GM12878 (cell line): ENCODE data around the gene TMEM47. TPM values are rescaled to one million over a fixed set of nuclear protein-coding genes. Genes with fewer than 3 reads are reported as not detected.

Experiments
- ATAC-seq: fragments of 200-7000 bp; cut with Tn5 transposase; 3 replicates; pipeline ENCODE4 v1.9.1; 2020; ENCODE audit warnings: mild to moderate bottlenecking, moderate library complexity
- BruUV-seq: library from RNA; stranded (reverse); fragments of 400-500 nt; replicated peaks from 2 replicates; lab custom pipeline; 2021; lab: Mats Ljungman, UMichigan
- CTCF ChIA-PET: fragments of 300-600 bp; sonication (Branson Sonifier 250); formaldehyde crosslinking; extraction: SDS; loops from one replicate; lab custom pipeline; 2021; ENCODE audit warnings: inconsistent platforms; lab: Yijun Ruan, JAX
- POLR2A ChIA-PET: fragments of 350-600 bp; formaldehyde crosslinking; extraction: SDS; loops from one replicate; lab custom pipeline; 2021; ENCODE audit warnings: inconsistent platforms; lab: Charles Lee
- RAD21 ChIA-PET: fragments of 300-600 bp; sonication (Branson Sonifier 250); formaldehyde crosslinking; loops from one replicate; lab custom pipeline; 2023; ENCODE audit warnings: antibody characterized with exemption; ENCODE audit not compliant: unreplicated experiment; lab: Charles Lee
- SMC1A ChIA-PET: fragments of 300-600 bp; sonication (Branson Sonifier 250); formaldehyde crosslinking; loops from one replicate; lab custom pipeline; 2023; ENCODE audit not compliant: unreplicated experiment, uncharacterized antibody; lab: Charles Lee
- DNase-seq: peaks from one replicate; pipeline ENCODE4 v3.0.0-alpha.2; 2011; ENCODE audit warnings: low read depth, low spot score
- FAIRE-seq: peaks from 3 replicates; lab custom pipeline; 2011; peaks lifted over from hg19 to GRCh38; lab: Jason Lieb, UNC
- H2AFZ ChIP-seq: 2 replicates; pipeline ENCODE4 v1.6.0; 2011; ENCODE audit warnings: low read depth, low read length, control low read depth; ENCODE audit not compliant: control insufficient read depth
- H3K27ac ChIP-seq: 2 replicates; pipeline ENCODE4 v1.5.1; 2011; ENCODE audit warnings: control low read depth; ENCODE audit not compliant: control insufficient read depth, insufficient read depth
- H3K27me3 ChIP-seq, 2 experiments: replicated peaks in 1 of 2; 2 replicates each; pipeline versions ENCODE4 v1.6.0 to v1.6.1; 2011; ENCODE audit warnings: low read length in 1 of 2; ENCODE audit not compliant: control insufficient read depth in 2 of 2, insufficient read depth in 2 of 2
- H3K36me3 ChIP-seq, 2 experiments: 2 replicates each; pipeline ENCODE4 v1.5.1; 2011; ENCODE audit warnings: low read length in 1 of 2; ENCODE audit not compliant: control insufficient read depth in 2 of 2, insufficient read depth in 2 of 2
- H3K4me1 ChIP-seq: 2 replicates; pipeline ENCODE4 v1.6.1; 2011; ENCODE audit warnings: mild to moderate bottlenecking, low read length, moderate library complexity, mixed read lengths; ENCODE audit not compliant: control insufficient read depth, insufficient read depth
- H3K4me2 ChIP-seq: 2 replicates; pipeline ENCODE4 v1.6.0; 2011; ENCODE audit warnings: control low read depth; ENCODE audit not compliant: control insufficient read depth, insufficient read depth
- H3K4me3 ChIP-seq: fragments of 200-600 bp; sonication (generic); 2 replicates; pipeline ENCODE4 v1.5.1; 2016
- H3K79me2 ChIP-seq: 2 replicates; pipeline ENCODE4 v1.6.0; 2011; ENCODE audit warnings: low read length; ENCODE audit not compliant: control insufficient read depth, insufficient read depth
- H3K9ac ChIP-seq: 2 replicates; pipeline ENCODE4 v1.8.0; 2011; ENCODE audit warnings: low read length, control low read depth, mixed read lengths; ENCODE audit not compliant: control insufficient read depth, insufficient read depth
- H3K9me3 ChIP-seq: replicated peaks from 3 replicates; pipeline ENCODE4 v1.5.1; 2011; ENCODE audit warnings: mild to moderate bottlenecking, low read length; ENCODE audit not compliant: control insufficient read depth, insufficient read depth
- H4K20me1 ChIP-seq: 2 replicates; pipeline ENCODE4 v1.6.0; 2011; ENCODE audit not compliant: control insufficient read depth, insufficient read depth
- IKZF2 ChIP-seq, 2 experiments: fragments of 450-650 bp; IDR thresholded peaks; 2 replicates each; pipeline ENCODE4 v1.6.1; 2017; ENCODE audit warnings: mild to moderate bottlenecking in 2 of 2, moderate library complexity in 2 of 2
- MEF2A ChIP-seq: IDR thresholded peaks from 2 replicates; pipeline ENCODE4 v1.6.1; 2011; ENCODE audit warnings: low read depth, mild to moderate bottlenecking, low read length, moderate library complexity; ENCODE audit not compliant: insufficient read depth
- MLLT1 ChIP-seq: fragments of 450-650 bp; IDR thresholded peaks from 2 replicates; pipeline ENCODE4 v1.6.1; 2016; ENCODE audit warnings: mild to moderate bottlenecking
- MYB ChIP-seq: fragments of 150-350 bp; IDR thresholded peaks from 2 replicates; pipeline ENCODE4 v1.6.1; 2014; ENCODE audit warnings: mild to moderate bottlenecking, low read depth, low read length, borderline replicate concordance
- NFIC ChIP-seq: IDR thresholded peaks from 2 replicates; pipeline ENCODE4 v1.6.1; 2012; ENCODE audit warnings: low read depth, mild to moderate bottlenecking, inconsistent platforms, low read length, moderate library complexity
- NKRF ChIP-seq: fragments of 450-650 bp; conservative IDR thresholded peaks from 2 replicates; pipeline ENCODE4 v1.6.1; 2017; ENCODE audit warnings: mild to moderate bottlenecking, moderate library complexity
- NR2C1 ChIP-seq: fragments of 450-650 bp; IDR thresholded peaks from 2 replicates; pipeline ENCODE4 v1.6.1; 2017; ENCODE audit warnings: antibody characterized with exemption, mild to moderate bottlenecking, moderate library complexity
- PBX3 ChIP-seq: IDR thresholded peaks from 2 replicates; pipeline ENCODE4 v1.6.1; 2011; ENCODE audit warnings: mild to moderate bottlenecking, low read depth, low read length, moderate library complexity; ENCODE audit not compliant: insufficient replicate concordance
- POLR2AphosphoS2 ChIP-seq: IDR thresholded peaks from 2 replicates; pipeline ENCODE4 v1.6.1; 2011; ENCODE audit warnings: low read depth, mild to moderate bottlenecking, low read length, improper control_type of control experiment, moderate library complexity
- RFX5 ChIP-seq: IDR thresholded peaks from 2 replicates; pipeline ENCODE4 v1.6.1; 2011; ENCODE audit warnings: low read depth, low read length, improper control_type of control experiment
- SPI1 ChIP-seq: IDR thresholded peaks from 2 replicates; pipeline ENCODE4 v1.6.1; 2011; ENCODE audit warnings: low read depth, mild to moderate bottlenecking, low read length, moderate library complexity, borderline replicate concordance; ENCODE audit not compliant: insufficient read depth
- TCF12 ChIP-seq: IDR thresholded peaks from 2 replicates; pipeline ENCODE4 v1.6.1; 2011; ENCODE audit warnings: low read depth, mild to moderate bottlenecking, low read length
- TCF7 ChIP-seq: IDR thresholded peaks from 2 replicates; pipeline ENCODE4 v1.6.1; 2014; ENCODE audit warnings: antibody characterized with exemption, borderline replicate concordance
- WGBS: methylation state at CpG from one replicate; pipeline ENCODE4 v1.1.6; 2016; ENCODE audit warnings: low lambda C conversion rate; ENCODE audit not compliant: insufficient replicate concordance, insufficient coverage; ENCODE audit errors: missing lambda C conversion rate; 5-methylcytosine and 5-hydroxymethylcytosine counted together
- in situ Hi-C: fragments of 300-500 bp; cut with MboI; formaldehyde crosslinking; loops from 9 replicates; pipeline ENCODE4 v1.14.3; 2018; ENCODE audit warnings: mixed read lengths
- intact Hi-C: fragments of 100-400 bp; cut with micrococcal nuclease; formaldehyde crosslinking; loops from one replicate; pipeline ENCODE4 v1.14.2; 2022; ENCODE audit not compliant: unreplicated experiment
- polyA plus RNA-seq, 11 experiments: library from polyadenylated mRNA; depleted of rRNA in 4 of 11; unstranded in 6 of 11; stranded (reverse) in 5 of 11; fragments of >200 nt; fragmentation: Nextera tagmentation in 4 of 11; fragmentation: Illumina TruSeq in 1 of 11; extraction: Ambion mirVana in 4 of 11; extraction: Trizol in 1 of 11; gene quantifications; 1 replicate in 1 of 11; 2 replicates in 10 of 11; pipeline versions ENCODE4 v1.2.1 to v1.2.3, GENCODE V29; 2011 to 2016; ENCODE audit warnings: inconsistent platforms in 2 of 11, missing spikeins in 2 of 11, low read depth in 1 of 11
- total RNA-seq, 4 experiments: library from RNA; depleted of rRNA in 3 of 4; stranded (reverse); fragments of >200 nt in 3 of 4; fragmentation: Illumina TruSeq in 1 of 4; extraction: Trizol in 1 of 4; gene quantifications; 2 replicates each; pipeline versions ENCODE4 v1.2.1 to v1.2.3, GENCODE V29; 2013 to 2021

Gene TMEM47
- total and polyA plus RNA-seq, 10 of the 15 experiments (the other 5 are each of a cell fraction or from before 2014, with no cell fraction given) = 0.04 to 0.10 (median 0.09) TPM; not detected in 7

GRCh38 chrX:34655501-34656455 is 1.3 kb downstream of the TMEM47 start (continued):
- TF ChIP-seq NR2C1 (no peak), IKZF2 (IDR thresholded peaks at IDR 0.05) (no peak), TCF12 (no peak), TCF7 (no peak), PBX3 (no peak)
- TF ChIP-seq, all 136 proteins: peak for 0

- Histone ChIP-seq H4K20me1 (no peaks in the 10 kb centered on the region; the same call in 1 of the 2 replicates), H3K9me3 (no peaks in the 10 kb centered on the region), H3K36me3 (no peaks in the 10 kb centered on the region), H3K4me2 (no peak overlapping the region), H2AFZ (no peak overlapping the region), H3K4me1 (no peaks in the 10 kb centered on the region), H3K27ac (no peak overlapping the region), H3K4me3 (no peak overlapping the region), H3K9ac (no peak overlapping the region), H3K79me2 (no peaks in the 10 kb centered on the region), H3K27me3 (no peaks in the 10 kb centered on the region; a peak in 1 of 4 replicates)
- DNase-seq (no peak), FAIRE-seq (no peak), ATAC-seq (no peak)
- RAD21 ChIA-PET = no interaction called here
- no TSS peak for BruUV-seq
- in situ Hi-C loops = no loop called here
- intact Hi-C loops = no loop called here
- CTCF ChIA-PET = no interaction called here
- 52% methylated on average over 9 of the region's 9 CpGs for WGBS
- POLR2A ChIA-PET = no interaction called here
- SMC1A ChIA-PET = no interaction called here
- TF ChIP-seq MYB (no peak), MEF2A (no peak), SPI1 (no peak), NFIC (no peak), POLR2AphosphoS2 (no peak), NKRF (no peak), MLLT1 (no peak), RFX5 (no peak)
Measured at GRCh38 chrX:34654696-34655490, 2.2 kb downstream of the TMEM47 start.
